GM18526 (cell line): ENCODE results near the gene RPL39L.

Experiments
- POLR2A ChIP-seq: IDR thresholded peaks from 3 replicates; pipeline ENCODE4 v1.6.1; 2011; ENCODE audit not compliant: insufficient read length; ENCODE audit errors: extremely low read depth

The RPL39L gene

DNA sequence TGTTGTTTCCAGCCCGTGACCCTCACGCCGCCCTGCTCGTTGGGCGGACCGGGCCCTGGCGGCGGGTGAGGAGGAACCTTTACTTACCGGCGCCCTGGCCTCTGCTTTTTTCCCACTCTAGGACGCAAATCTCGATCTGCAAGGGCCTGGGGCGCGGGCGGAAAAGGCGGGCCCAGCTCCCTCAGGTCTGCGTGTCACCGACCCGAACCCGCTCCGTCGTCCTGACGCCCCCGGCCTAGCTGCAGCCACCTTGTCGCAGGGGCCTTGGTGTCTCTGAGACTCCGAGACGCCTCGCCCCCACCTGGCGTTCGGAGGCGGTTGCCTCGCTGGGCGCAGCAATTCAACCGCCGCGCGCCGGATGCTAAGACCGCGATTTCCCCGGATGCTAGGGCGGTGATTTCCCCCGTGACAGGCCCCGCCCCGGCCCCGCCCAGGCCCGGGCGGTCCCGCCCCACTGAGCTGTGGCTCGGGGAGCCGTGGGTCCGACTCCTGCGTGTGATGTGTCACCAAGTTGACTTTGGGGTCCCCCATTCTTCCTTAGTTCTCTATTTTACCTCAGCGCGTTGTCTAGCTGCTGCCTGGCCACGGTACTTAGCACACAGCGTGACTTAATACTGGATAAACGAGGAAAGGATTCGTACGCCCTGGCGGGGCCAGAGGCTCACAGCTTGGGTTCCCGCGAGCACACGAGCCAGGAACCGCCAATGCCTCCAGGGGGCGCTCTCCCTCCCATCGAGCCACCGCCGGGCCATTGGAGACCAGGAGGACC lies at the start of gene RPL39L:
TSS of gene RPL39L (minus strand) at position 371 of the 769 bp plus-strand sequence. CDS start 18,196 bp downstream, outside the sequence.
- TF ChIP-seq POLR2A, result peak; percentile 68

- TF ChIP-seq POLR2A, result no peak
These were observed 49.6 kb upstream of the RPL39L start for GRCh38 chr3:187188931-187189330.

DNA sequence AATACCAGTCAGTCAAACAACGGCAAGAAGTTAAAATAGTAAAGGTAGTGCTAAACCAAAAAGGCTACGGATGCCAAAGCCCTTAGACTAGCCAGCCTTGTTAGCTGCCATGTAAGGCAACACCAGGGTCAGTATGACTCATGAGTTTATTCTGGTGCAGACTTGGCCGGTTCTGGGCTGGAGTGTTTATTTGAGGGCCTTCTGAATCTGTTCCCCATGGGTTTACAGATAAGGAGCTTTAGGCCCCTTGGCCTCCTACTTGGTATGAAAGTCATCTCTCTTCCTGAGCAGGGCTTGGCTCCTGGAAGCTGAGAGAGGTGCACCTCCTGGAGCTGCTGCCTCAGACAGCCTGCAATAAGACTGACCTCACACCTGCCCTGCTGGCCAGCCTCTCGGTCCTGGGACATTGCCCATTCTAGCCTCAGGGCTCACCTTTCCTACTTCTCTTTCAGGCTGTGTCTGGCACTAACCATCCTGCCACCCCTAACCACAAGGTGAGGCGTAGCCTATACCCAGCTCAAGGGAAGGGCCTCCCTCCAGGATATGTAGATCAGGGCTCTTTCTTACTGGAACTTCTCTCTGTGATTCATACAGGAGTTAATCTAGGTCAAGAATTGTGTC lies 47.6 kb upstream of the RPL39L start:
- TF ChIP-seq POLR2A, result no peak

GRCh38 chr3:187186375-187186774 lies 47.1 kb upstream of the RPL39L start:
- TF ChIP-seq POLR2A, result no peak

DNA sequence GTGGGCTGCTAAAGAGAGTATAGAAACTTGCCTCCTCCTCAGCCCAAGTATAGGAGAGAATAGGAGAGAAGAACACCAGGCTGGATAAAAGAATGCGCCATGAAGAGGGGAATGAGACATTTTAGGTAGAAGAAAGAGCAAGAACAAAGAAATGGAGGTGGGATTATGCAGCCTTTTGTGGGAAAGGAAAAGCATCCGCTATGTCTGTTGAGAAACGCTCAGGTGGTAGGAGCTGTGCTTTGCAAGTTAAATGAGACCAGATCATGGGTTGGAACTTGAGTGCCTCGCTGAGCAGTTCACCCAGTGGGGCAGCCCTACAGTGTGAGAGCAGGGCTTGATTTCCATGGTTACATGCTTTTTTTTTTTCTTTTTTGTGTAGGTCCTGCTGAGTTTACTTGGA lies 46.5 kb upstream of the RPL39L start:
- TF ChIP-seq POLR2A, result no peak

DNA sequence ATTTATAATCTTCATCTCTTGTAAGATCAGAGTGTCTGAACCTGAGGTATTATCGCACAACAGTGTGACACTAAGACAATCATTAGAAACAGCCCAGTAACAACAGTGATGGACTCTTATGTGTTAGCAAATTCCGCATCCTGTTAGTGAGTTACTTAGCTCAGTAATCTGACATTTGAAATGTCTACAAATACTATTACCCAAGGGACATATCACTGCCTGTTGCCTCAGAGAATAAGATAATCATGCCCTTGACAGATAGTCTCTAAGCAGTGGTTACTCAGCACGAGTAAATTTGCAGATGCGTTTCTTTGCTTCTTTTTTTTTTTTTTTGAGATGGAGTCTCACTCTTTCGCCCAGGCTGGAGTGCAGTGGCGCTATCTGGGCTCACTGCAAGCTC lies 44.6 kb upstream of the RPL39L start:
- TF ChIP-seq POLR2A, result no peak

DNA sequence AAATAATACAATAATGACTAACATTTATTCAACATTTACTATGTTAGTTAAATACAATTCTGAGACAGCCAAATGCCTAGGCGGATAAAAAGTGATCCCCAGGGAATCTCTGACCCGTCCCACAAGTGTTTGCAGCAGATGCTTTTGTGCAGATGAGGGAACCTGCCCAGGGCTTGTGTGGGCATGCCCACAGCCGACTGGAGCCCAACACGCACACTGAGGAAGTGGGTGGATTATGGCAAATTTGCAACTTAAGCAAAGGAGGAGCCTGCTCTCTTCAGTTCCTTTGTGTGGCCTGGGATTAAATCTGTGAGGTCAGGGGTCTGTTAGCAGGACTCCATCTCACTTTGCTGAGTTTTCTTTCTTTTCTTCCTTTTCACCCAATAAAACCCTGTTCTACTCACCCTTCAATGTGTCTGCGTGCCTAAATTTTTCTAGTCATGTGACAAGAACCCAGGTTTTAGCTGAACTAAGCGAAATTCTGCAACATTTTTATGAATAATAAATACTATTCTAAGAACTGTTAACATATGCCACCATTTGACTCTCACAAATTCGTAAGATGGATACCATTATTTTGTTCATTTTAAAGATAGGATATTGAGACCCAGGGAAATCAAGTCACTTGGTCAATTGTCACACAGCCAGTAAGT lies 44.0 kb upstream of the RPL39L start:
- TF ChIP-seq POLR2A, result no peak

DNA sequence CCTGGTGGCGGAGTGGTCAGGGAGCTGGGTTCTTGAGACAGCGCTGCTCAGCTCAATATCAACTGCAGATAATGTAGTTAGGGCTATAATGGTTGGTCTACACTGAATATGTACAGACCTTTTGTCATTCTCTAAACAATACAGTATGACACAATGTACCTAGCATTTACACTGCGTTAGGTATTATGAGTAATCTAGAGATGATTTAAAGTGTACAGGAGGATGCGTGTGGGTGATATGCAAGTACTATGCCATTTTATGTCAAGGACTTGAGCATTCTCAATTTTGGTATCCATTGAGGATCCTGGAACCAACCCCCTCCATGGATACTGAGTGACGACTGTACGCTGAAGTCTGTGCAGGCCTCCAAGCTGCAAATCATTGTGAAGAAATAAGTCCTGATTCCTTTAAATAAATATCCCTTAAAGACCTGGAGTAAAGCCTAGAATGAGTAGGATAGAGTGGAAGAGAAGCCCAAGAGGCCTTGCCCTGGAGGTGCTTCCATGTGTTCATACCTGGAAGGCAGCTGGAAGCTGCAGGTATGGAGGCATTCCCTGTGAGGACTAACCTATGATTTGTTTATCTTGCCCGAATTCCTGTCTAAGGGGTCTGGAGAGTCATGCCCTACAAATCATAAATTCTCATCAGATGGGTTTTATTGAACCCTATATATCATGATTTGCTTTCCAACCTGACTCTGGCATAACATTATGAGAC lies 42.3 kb upstream of the RPL39L start:
- TF ChIP-seq POLR2A, result no peak

DNA sequence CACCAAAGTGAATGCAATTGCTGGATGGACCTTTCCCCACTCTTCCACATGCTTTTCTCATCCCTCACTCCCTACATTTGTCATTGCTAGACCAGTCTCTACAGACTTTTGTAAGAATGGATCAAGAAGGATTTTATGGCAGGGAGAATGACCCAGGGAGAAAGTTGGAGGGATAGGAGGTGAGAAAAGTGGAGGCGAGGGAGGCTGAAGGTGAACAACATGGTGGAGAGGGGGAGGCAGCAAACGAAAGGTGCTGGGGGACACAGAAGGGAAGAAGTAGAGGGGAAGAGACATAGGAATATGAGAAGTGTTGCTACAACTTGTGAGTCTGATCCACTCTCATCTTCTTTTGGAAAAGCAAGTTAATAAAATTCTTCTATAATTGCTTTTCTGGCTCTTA lies 33.6 kb upstream of the RPL39L start:
- no peak for TF ChIP-seq POLR2A

- no peak for TF ChIP-seq POLR2A
These were observed 30.1 kb upstream of the RPL39L start for GRCh38 chr3:187169231-187169960.

GRCh38 chr3:187167777-187168176 lies 28.5 kb upstream of the RPL39L start:
- no peak for TF ChIP-seq POLR2A

DNA sequence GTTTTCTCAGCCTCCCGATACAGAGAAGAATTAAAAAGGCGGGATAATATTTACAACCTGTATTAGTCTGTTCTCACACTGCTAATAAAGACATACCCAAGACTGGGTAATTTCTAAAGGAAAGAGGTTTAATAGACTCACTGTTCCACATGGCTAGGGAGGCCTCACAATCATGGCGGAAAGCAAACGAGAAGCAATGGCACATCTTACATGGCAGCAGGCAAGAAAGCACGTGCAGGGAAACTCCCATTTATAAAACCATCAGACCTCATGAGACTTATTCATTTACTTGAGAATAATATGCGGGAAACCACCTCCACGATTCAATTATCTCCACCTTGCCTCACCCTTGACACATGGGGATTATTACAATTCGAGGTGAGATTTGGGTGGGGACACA lies 27.5 kb upstream of the RPL39L start:
- TF ChIP-seq POLR2A, result no peak

- no peak for TF ChIP-seq POLR2A
These were observed 25.8 kb upstream of the RPL39L start for GRCh38 chr3:187165144-187165543.

GRCh38 chr3:187162265-187162953 lies 23.1 kb upstream of the RPL39L start:
- TF ChIP-seq POLR2A, result no peak
